Endodermal cell (in vitro differentiated cells): ENCODE results near the gene CCSER1. TPM values are rescaled to one million over a fixed set of nuclear protein-coding genes. Genes with fewer than 3 reads are reported as not detected.
A peak's percentile ranks its signal among the peaks of the same experiment; 100 is the strongest.

Source experiments
- DNase-seq: peaks from one replicate; pipeline ENCODE4 v3.0.0-alpha.2; 2017
- H3K27ac ChIP-seq: 2 replicates; pipeline ENCODE4 v1.5.1; 2013; ENCODE audit warnings: mild to moderate bottlenecking, low read depth, low read length, moderate library complexity
- H3K27me3 ChIP-seq: 2 replicates; pipeline ENCODE4 v1.6.1; 2013; ENCODE audit warnings: mild to moderate bottlenecking, low read length, moderate library complexity; ENCODE audit not compliant: insufficient read depth, control insufficient read depth, poor library complexity, severe bottlenecking
- H3K36me3 ChIP-seq: 2 replicates; pipeline ENCODE4 v1.7.0; 2013; ENCODE audit warnings: mild to moderate bottlenecking, low read length, moderate library complexity; ENCODE audit not compliant: control insufficient read depth, insufficient read depth
- H3K4me1 ChIP-seq: one replicate; pipeline ENCODE4 v1.7.0; 2013; ENCODE audit warnings: low read length; ENCODE audit not compliant: control insufficient read depth, insufficient read depth
- H3K4me3 ChIP-seq: 2 replicates; pipeline ENCODE4 v1.5.1; 2013; ENCODE audit warnings: mild to moderate bottlenecking, low read length, moderate library complexity
- H3K9ac ChIP-seq: 2 replicates; pipeline ENCODE4 v1.6.1; 2013; ENCODE audit warnings: mild to moderate bottlenecking, low read length, moderate library complexity; ENCODE audit not compliant: poor library complexity, severe bottlenecking; ENCODE audit errors: extremely low read depth
- H3K9me3 ChIP-seq: 2 replicates; pipeline ENCODE4 v1.6.1; 2013; ENCODE audit warnings: mild to moderate bottlenecking, low read length, moderate library complexity; ENCODE audit not compliant: control insufficient read depth
- H3K27ac Mint-ChIP-seq: 2 replicates; pipeline ENCODE4 v1.8.0; 2020; ENCODE audit warnings: mixed read lengths
- H3K27me3 Mint-ChIP-seq: 2 replicates; pipeline ENCODE4 v1.8.0; 2021; ENCODE audit warnings: mild to moderate bottlenecking, mixed read lengths; ENCODE audit not compliant: insufficient read depth
- H3K36me3 Mint-ChIP-seq: 2 replicates; pipeline ENCODE4 v1.8.0; 2020; ENCODE audit warnings: low read depth, mixed read lengths
- H3K4me1 Mint-ChIP-seq: 2 replicates; pipeline ENCODE4 v1.8.0; 2020; ENCODE audit warnings: mixed read lengths
- H3K4me3 Mint-ChIP-seq: 2 replicates; pipeline ENCODE4 v1.8.0; 2020; ENCODE audit warnings: mild to moderate bottlenecking, moderate library complexity, mixed read lengths
- H3K9me3 Mint-ChIP-seq: 2 replicates; pipeline ENCODE4 v1.8.0; 2020; ENCODE audit warnings: mild to moderate bottlenecking, mixed read lengths
- CTCF ChIP-seq: fragments of 200-600 bp; sonication (generic); conservative IDR thresholded peaks from 2 replicates; pipeline ENCODE4 v1.5.0; 2021; ENCODE audit warnings: antibody characterized with exemption, mild to moderate bottlenecking
- WGBS, 2 experiments: methylation state at CpG; one replicate each; pipeline versions ENCODE4 v1.1.5 to v1.1.7; 2013; ENCODE audit warnings: missing lambda C conversion rate in 2 of 2, mixed read lengths in 1 of 2; ENCODE audit not compliant: insufficient coverage in 1 of 2, insufficient read length in 1 of 2; 5-methylcytosine and 5-hydroxymethylcytosine counted together
- total RNA-seq, 2 donors: library from RNA; stranded (reverse); fragmentation: NEBNext Ultra II Directional in 1 of 2; extraction: Animal tissue kit (Norgen Biotek cat#: 25700) in 1 of 2; gene quantifications; 2 replicates in 1 of 2; 3 replicates in 1 of 2; pipeline ENCODE4 v1.2.1, GENCODE V29; 2021

The CCSER1 gene
- total RNA-seq, 2 donors from 2014 or later = 1.1 to 2.2 TPM

DNA sequence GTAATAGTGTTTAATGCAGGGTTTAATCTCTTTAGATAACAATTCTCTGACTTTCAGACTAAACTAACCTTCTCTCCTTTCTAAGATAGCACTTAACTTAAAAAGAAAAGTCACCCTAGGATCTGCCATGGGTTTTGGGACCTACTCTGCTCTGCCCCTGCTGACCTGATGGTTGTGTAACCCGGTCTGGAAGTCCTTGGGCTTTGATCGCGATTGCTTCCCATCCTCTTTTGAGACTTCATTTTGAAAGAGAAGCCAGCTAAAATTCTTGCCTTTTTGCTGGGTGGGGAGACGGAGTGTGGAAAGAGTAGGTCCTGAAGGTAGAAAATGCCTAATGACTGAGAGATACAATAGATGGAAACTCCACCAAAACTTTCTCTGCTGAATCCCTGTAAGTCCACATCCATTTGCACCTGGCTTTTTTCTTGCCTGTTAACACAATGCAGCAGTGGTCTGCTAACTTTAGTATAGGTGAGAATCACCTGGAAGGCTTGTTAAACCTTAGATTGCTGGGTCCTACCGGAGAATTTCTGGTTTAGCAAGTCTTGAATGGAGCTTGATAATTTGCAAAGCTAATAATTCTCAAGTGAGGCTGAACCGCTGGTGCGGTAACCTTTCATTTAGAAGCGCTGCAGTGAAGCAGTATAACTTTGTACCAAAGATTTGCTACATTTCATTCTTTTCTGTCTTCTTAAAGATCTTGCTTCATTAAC lies 45.6 kb upstream of the CCSER1 start:
- H3K27ac ChIP-seq = no peak overlapping the region
- no peaks in the 10 kb centered on the region for H3K27me3 ChIP-seq
- no peaks in the 10 kb centered on the region for H3K9me3 Mint-ChIP-seq
- H3K36me3 Mint-ChIP-seq = no peaks in the 10 kb centered on the region
- H3K4me3 ChIP-seq = no peak overlapping the region
- H3K4me3 Mint-ChIP-seq = no peak overlapping the region
- peaks cover 15% of the 10 kb centered on the region for H3K27me3 Mint-ChIP-seq
- no peak overlapping the region for H3K9ac ChIP-seq
- no peaks in the 10 kb centered on the region for H3K9me3 ChIP-seq
- H3K4me1 ChIP-seq = peaks cover 10% of the 10 kb centered on the region
- no peak overlapping the region for H3K27ac Mint-ChIP-seq
- 81 to 84% methylated on average over 8 of the region's 8 CpGs for WGBS, 2 experiments
- peak; percentile 58 for DNase-seq
- peaks cover 13% of the 10 kb centered on the region for H3K4me1 Mint-ChIP-seq
- peak; percentile 19 for TF ChIP-seq CTCF
- H3K36me3 ChIP-seq = no peaks in the 10 kb centered on the region

GRCh38 chr4:90082449-90082848 lies 44.7 kb upstream of the CCSER1 start:
- Histone ChIP-seq H3K4me1 (peaks cover 8% of the 10 kb centered on the region), H3K27me3 (no peaks in the 10 kb centered on the region), H3K4me3 (no peak overlapping the region), H3K9ac (no peak overlapping the region), H3K36me3 (no peaks in the 10 kb centered on the region), H3K9me3 (no peaks in the 10 kb centered on the region), H3K27ac (no peak overlapping the region)
- Mint-ChIP-seq H3K36me3 (no peaks in the 10 kb centered on the region), H3K27ac (no peak overlapping the region), H3K9me3 (no peaks in the 10 kb centered on the region), H3K27me3 (peaks cover 15% of the 10 kb centered on the region), H3K4me3 (no peak overlapping the region), H3K4me1 (peaks cover 13% of the 10 kb centered on the region)
- DNase-seq = no peak
- TF ChIP-seq CTCF = no peak

DNA sequence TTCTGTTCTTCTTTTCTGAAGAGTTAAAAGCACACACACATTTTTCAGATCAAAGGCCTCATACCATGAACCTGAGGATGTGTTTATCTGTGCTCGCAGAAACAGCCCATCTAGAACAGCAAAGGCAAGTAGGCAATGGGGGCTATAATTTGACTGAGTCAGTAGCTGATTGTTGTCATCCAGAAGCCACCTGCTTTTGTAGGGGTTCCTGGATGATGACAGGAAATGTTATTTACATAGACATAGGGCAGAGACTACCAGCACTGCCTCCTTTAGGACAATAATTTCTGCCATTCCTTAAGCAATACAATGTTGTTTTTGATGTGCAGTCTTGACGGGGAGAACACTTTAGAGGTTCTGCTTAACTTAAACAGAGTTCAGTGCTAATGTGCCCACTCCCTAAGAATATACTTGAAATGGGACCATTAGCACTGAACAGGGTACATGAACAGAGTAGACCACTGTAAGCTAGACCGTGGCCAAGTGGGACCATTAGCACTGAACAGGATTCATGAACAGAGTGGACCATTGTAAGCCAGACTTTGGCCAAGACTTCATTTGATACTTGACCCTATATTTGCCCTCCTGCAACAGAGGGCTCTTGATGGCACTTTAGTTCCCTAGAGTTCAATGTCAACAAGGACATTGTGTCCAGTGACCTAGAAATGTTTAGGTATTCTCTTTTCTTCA lies 42.8 kb upstream of the CCSER1 start:
- Histone ChIP-seq H3K27ac (no peak overlapping the region), H3K27me3 (no peaks in the 10 kb centered on the region), H3K9me3 (no peaks in the 10 kb centered on the region), H3K36me3 (no peaks in the 10 kb centered on the region), H3K4me3 (no peak overlapping the region), H3K9ac (no peak overlapping the region), H3K4me1 (peaks cover 5% of the 10 kb centered on the region)
- no peak overlapping the region for H3K4me3 Mint-ChIP-seq
- H3K4me1 Mint-ChIP-seq = peaks cover 13% of the 10 kb centered on the region
- 81 to 96% methylated on average over 3 of the region's 3 CpGs for WGBS, 2 experiments
- no peak overlapping the region for H3K27ac Mint-ChIP-seq
- TF ChIP-seq CTCF = no peak
- H3K36me3 Mint-ChIP-seq = no peaks in the 10 kb centered on the region
- no peaks in the 10 kb centered on the region for H3K9me3 Mint-ChIP-seq
- no peak for DNase-seq
- H3K27me3 Mint-ChIP-seq = peaks cover 6% of the 10 kb centered on the region
